GM12873 (cell line): ENCODE data around the gene KMT2C.

ENCODE experiments used
- TF ChIP-seq, protein P1 (sequence below): IDR thresholded peaks from 2 replicates; pipeline ENCODE4 v1.5.1; 2012; ENCODE audit warnings: low read depth, mild to moderate bottlenecking, moderate library complexity, low read length, control low read depth; ENCODE audit not compliant: insufficient read depth; ENCODE audit errors: missing control alignments

The KMT2C gene

DNA sequence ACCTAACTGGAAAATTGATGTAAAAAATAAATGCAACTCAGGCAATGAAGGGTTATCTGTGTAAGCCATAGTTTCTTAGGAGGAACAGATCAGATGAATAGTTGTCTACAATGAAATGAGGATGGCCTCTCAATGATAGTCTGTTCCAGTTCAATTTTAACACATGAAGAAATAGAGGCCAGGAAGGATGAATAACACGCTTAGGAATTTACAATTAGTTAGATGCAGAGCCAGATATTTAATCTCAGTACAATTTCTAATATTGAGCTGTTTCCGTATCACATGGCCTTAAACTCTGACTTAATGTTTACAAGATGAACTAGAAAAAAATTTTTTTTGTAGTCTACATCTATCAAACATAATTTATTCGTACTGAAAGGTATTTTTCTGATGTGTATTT, 233.7 kb downstream of the KMT2C start:
- TF ChIP-seq, protein P1, sequence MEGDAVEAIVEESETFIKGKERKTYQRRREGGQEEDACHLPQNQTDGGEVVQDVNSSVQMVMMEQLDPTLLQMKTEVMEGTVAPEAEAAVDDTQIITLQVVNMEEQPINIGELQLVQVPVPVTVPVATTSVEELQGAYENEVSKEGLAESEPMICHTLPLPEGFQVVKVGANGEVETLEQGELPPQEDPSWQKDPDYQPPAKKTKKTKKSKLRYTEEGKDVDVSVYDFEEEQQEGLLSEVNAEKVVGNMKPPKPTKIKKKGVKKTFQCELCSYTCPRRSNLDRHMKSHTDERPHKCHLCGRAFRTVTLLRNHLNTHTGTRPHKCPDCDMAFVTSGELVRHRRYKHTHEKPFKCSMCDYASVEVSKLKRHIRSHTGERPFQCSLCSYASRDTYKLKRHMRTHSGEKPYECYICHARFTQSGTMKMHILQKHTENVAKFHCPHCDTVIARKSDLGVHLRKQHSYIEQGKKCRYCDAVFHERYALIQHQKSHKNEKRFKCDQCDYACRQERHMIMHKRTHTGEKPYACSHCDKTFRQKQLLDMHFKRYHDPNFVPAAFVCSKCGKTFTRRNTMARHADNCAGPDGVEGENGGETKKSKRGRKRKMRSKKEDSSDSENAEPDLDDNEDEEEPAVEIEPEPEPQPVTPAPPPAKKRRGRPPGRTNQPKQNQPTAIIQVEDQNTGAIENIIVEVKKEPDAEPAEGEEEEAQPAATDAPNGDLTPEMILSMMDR, result no peak

DNA sequence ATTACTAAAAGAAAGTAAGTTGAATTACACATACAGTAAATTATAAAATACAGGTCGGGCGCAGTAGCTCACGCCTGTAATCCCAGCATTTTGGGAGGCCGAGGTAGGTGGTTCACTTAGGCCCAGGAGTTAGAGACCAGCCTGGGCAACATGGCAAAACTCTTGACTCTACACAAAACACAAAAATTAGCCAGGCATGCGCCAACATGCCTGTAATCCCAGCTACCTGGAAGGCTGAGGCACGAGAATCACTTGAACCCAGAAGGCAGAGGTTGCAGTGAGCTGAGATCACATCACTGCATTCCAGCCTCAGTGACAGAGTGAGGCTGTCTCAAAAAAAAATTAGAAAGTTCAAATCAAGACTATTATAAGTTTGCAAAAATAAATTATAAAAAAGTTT, 235.4 kb downstream of the KMT2C start:
- TF ChIP-seq, protein P1, result no peak

DNA sequence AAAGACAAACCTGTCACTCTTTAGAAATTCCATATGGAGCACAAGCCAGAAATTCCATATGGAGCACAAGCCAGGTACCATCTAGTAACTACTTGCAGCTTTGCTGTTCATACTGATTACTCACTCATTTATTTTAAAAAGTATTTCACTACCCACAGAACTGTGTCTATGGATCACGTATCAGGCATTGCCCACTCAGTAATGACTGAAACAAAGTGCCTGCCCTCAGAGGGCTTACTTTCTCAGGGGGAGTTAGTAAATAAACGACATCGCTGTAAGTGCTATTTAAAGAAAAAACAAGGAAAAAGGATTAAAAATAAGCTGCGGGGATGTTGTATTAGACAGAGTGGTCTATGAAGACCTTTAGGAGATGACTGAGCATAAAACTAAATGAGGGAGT, 239.4 kb downstream of the KMT2C start:
- TF ChIP-seq, protein P1, result no peak

DNA sequence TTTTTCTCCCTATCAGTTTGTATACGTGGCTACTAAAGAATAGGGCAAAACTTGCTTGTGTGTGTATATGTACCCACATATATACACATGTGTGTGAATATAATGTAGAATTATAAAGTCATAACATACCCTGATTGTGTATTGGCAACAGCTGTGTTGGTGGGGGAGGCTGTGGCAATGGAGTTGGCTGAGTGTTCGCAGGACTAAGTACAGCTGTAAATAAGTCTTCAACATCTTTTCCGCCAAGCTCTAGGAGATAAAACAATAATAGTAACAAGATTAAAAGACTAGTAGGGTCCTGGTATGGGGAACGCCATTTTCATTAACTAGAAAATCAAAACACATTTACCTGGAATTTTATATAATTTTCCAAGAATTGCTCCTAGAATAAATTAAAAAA, 241.9 kb downstream of the KMT2C start:
- TF ChIP-seq, protein P1, result no peak

DNA sequence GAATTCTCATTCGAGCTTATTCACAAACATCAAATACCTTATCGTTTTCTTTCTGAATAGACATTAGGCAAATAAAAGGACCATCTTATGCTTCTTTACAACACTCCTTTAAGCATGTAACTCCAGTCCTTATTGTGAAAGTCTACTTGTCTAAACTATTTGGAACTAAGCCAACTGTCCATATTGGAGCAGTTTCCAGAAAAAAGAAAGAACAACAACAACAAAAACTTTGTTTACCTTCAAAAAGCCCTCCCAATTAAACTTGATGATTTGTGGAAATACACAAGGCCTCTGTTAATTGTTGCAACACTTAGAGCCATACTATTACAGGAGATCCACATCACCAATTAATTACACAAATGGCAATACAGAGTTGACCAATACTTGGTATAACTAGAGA, 246.7 kb downstream of the KMT2C start:
- TF ChIP-seq, protein P1, result no peak

DNA sequence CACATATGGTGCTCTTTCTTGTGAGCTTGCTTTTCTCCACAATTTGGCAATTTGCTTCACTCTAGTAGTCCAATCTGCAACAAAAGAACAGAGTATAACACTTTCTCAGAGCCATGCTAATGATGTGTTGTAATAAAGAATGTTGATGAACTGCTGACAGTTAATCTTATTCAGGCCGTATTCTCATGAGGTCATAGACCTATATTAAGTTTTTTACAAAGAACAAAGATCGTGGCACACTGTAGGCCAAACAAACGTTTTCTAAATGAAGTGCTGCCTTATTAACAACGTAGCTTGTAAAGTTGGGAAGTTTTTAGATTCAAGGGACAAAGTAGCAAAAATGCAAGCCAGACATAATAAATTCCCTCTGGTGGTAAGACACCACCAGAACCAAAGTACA, 250.2 kb downstream of the KMT2C start:
- TF ChIP-seq, protein P1, result no peak

DNA sequence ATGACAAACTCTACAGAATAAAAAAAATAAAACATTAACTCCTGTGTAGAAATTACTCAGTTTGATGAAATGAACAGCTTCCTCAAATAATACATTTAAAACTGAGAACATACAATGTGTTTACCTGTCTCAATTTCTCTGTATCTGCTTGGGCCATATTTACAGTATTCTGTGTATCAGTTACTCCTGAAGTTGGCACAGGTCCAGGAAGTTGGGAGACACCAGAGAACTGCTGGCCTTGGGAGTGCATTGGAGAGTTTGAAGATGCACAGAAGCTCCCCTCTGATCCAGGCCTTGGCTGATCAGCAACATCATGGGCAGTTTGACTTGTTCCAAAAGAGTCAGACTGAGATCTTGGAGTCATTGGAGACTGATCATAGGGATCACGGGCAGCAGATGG, 255.2 kb downstream of the KMT2C start:
- TF ChIP-seq, protein P1, result no peak

DNA sequence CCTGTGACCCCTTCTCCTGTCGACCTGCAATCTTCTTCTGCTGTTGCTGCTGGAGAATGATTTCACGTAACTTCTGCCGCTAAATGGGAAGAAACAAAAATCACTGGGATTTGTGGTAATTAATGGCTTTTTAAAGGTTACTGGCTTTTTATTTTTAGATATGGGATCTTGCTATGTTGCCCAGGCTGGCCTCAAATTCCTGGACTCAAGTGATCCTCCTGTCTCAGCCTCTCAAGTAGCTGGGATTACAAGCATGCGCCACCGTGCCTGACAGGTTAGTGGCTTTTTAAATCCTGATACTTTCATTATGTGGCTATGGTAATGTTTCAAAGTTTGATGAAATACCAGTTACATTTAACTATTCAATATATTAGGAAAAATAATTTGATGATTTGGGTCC, 255.8 kb downstream of the KMT2C start:
- TF ChIP-seq, protein P1, result no peak
